Liver (tissue), 9 donors: ENCODE measurements around the gene CRACR2B. TPM values are rescaled to one million over a fixed set of nuclear protein-coding genes. Genes with fewer than 3 reads are reported as not detected.

Experiments used
- DNase-seq: peaks from one replicate; pipeline ENCODE4 v3.0.0-alpha.2; 2017; ENCODE audit warnings: low spot score
- H3K27ac ChIP-seq, 2 donors: one replicate each; pipeline ENCODE4 v1.7.0; 2013; ENCODE audit warnings: inconsistent platforms in 2 of 2, low read length in 2 of 2, control low read depth in 1 of 2, low read depth in 1 of 2, mild to moderate bottlenecking in 1 of 2
- H3K27me3 ChIP-seq, 4 donors: one replicate each; pipeline versions ENCODE4 v1.6.1 to v1.7.0; 2013; ENCODE audit warnings: low read length in 3 of 4, inconsistent platforms in 1 of 4, mild to moderate bottlenecking in 1 of 4, moderate library complexity in 1 of 4; ENCODE audit not compliant: control insufficient read depth in 4 of 4, insufficient read depth in 4 of 4
- H3K36me3 ChIP-seq, 4 donors: one replicate each; pipeline versions ENCODE4 v1.6.1 to v1.7.0; 2013; ENCODE audit warnings: low read length in 3 of 4, mild to moderate bottlenecking in 3 of 4, low read depth in 1 of 4, moderate library complexity in 1 of 4; ENCODE audit not compliant: control insufficient read depth in 4 of 4, insufficient read depth in 3 of 4
- H3K4me1 ChIP-seq, 4 donors: one replicate each; pipeline versions ENCODE4 v1.6.1 to v1.7.0; 2013; ENCODE audit warnings: low read length in 3 of 4, mild to moderate bottlenecking in 3 of 4, moderate library complexity in 1 of 4; ENCODE audit not compliant: control insufficient read depth in 4 of 4, insufficient read depth in 4 of 4
- H3K4me3 ChIP-seq, 3 donors: one replicate each; pipeline versions ENCODE4 v1.6.1 to v1.7.0; 2013; ENCODE audit warnings: low read length in 3 of 3, control low read depth in 1 of 3, low read depth in 1 of 3, mild to moderate bottlenecking in 1 of 3
- H3K9ac ChIP-seq, 2 donors: one replicate each; pipeline ENCODE4 v1.7.0; 2013; ENCODE audit warnings: low read length in 2 of 2, mild to moderate bottlenecking in 2 of 2, moderate library complexity in 2 of 2, control low read depth in 1 of 2, low read depth in 1 of 2
- H3K9me3 ChIP-seq, 4 donors: one replicate each; pipeline versions ENCODE4 v1.6.1 to v1.7.0; 2013; ENCODE audit warnings: low read length in 3 of 4; ENCODE audit not compliant: control insufficient read depth in 4 of 4
- EGR1 ChIP-seq, 2 donors: IDR thresholded peaks; 2 replicates each; pipeline ENCODE4 v1.6.1; 2016 to 2018; ENCODE audit warnings: antibody characterized with exemption in 2 of 2, low read depth in 2 of 2
- FOXA1 ChIP-seq: IDR thresholded peaks from 2 replicates; pipeline ENCODE4 v1.6.1; 2016; ENCODE audit warnings: antibody characterized with exemption
- FOXA2 ChIP-seq: IDR thresholded peaks from 2 replicates; pipeline ENCODE4 v1.6.1; 2016; ENCODE audit warnings: antibody characterized with exemption
- HNF4A ChIP-seq, 2 donors: conservative IDR thresholded peaks; 2 replicates each; pipeline ENCODE4 v1.6.1; 2016; ENCODE audit warnings: antibody characterized with exemption in 2 of 2, mild to moderate bottlenecking in 2 of 2
- HNF4G ChIP-seq: IDR thresholded peaks from 2 replicates; pipeline ENCODE4 v1.6.1; 2016; ENCODE audit warnings: antibody characterized with exemption
- JUND ChIP-seq, 2 donors: IDR thresholded peaks; 2 replicates each; pipeline ENCODE4 v1.6.1; 2016; ENCODE audit warnings: antibody characterized with exemption in 2 of 2
- NR2F2 ChIP-seq: IDR thresholded peaks from 2 replicates; pipeline ENCODE4 v1.6.1; 2016; ENCODE audit warnings: antibody characterized with exemption
- RAD21 ChIP-seq, 2 donors: IDR thresholded peaks; 2 replicates each; pipeline ENCODE4 v1.6.1; 2016; ENCODE audit warnings: antibody characterized with exemption in 2 of 2, mild to moderate bottlenecking in 2 of 2
- RXRA ChIP-seq, 2 donors: IDR thresholded peaks; 2 replicates each; pipeline ENCODE4 v1.6.1; 2017 to 2018; ENCODE audit warnings: antibody characterized with exemption in 2 of 2, mild to moderate bottlenecking in 1 of 2
- SP1 ChIP-seq: IDR thresholded peaks from 2 replicates; pipeline ENCODE4 v1.6.1; 2018; ENCODE audit warnings: antibody characterized with exemption, mild to moderate bottlenecking
- YY1 ChIP-seq: IDR thresholded peaks from 2 replicates; pipeline ENCODE4 v1.6.1; 2016; ENCODE audit warnings: antibody characterized with exemption, mild to moderate bottlenecking
- WGBS: extraction: QIAGEN DNeasy Blood & Tissue Kit; methylation state at CpG from one replicate; pipeline ENCODE4 v1.1.7; 2013; 5-methylcytosine and 5-hydroxymethylcytosine counted together
- polyA plus RNA-seq, 2 donors: library from polyadenylated mRNA; stranded (reverse) in 1 of 2; unstranded in 1 of 2; fragments of 200-250 nt in 1 of 2; fragments of >200 nt in 1 of 2; fragmentation: Nextera tagmentation in 1 of 2; extraction: Ambion mirVana in 1 of 2; gene quantifications; one replicate each; pipeline versions ENCODE4 v1.2.1 to v1.2.3, GENCODE V29; 2013 to 2015
- total RNA-seq, 2 donors: library from RNA; depleted of rRNA; stranded (reverse); fragments of >200 nt; gene quantifications; one replicate each; pipeline ENCODE4 v1.2.3, GENCODE V29; 2014
- TF ChIP-seq, protein P1 (sequence below): fragments of 150-350 bp; IDR thresholded peaks from 2 replicates; pipeline ENCODE4 v1.5.1; 2017; ENCODE audit warnings: improper control_type of control experiment, low read depth, low read length; ENCODE audit not compliant: missing input control
- TF ChIP-seq, protein P2 (sequence below): IDR thresholded peaks from 2 replicates; pipeline ENCODE4 v1.6.1; 2016; ENCODE audit warnings: antibody characterized with exemption
- TF ChIP-seq, protein P3 (sequence below): IDR thresholded peaks from 2 replicates; pipeline ENCODE4 v1.6.1; 2016; ENCODE audit warnings: antibody characterized with exemption
- TF ChIP-seq, protein P4 (sequence below): IDR thresholded peaks from 2 replicates; pipeline ENCODE4 v1.6.1; 2016; ENCODE audit warnings: antibody characterized with exemption, mild to moderate bottlenecking
- TF ChIP-seq, protein P5 (sequence below): IDR thresholded peaks from 2 replicates; pipeline ENCODE4 v1.6.1; 2016; ENCODE audit warnings: antibody characterized with exemption
- donor health status: healthy.
- donor health status: healthy.
- donor health status: healthy.
- donor health status: healthy.
- donor health status: healthy.

The CRACR2B gene
- total and polyA plus RNA-seq, 4 donors, result 0.14 to 2.9 (median 2.2) TPM

DNA sequence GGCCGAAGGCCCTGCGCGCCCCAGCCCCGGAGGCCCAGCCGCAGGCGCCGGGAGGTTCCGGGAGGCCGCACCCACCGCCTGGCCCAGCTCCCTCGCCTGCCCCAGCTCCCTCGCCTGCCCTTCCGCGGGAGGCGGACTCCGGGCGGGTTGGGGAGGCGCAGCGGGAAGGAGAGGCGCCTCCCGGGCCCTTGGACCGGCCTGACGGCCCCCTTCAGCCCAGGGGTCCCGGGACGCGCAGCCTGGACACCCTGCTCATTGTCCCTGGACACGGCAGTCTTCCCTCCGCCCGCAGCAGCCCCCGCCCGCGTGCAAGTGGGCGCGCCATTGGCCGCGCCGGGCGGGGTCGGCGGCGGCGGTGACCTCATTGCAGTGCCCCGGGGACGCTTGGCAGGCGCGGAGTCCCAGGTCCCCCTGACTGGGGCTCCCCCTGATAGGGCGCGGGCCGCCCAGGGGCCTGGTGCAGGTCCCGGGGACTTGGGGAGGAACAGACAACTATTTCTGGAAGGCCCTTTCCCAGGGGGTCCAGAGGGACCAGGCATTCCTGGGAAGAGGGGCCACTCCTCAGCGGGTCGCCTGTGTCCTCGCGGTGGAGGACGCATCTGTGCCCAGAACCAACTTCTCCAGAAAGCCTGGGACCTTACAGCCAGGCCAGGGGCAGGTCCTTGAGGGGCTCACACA is 5.5 kb downstream of the CRACR2B start:
- peak; percentile 65 for DNase-seq
- peak overlapping the region; percentile 28 to 85 (median 57) for H3K4me3 ChIP-seq
- H3K4me1 ChIP-seq, result peaks cover 44 to 77% (median 57%) of the 10 kb centered on the region in 4 donors
- 1% methylated on average over 55 of the region's 55 CpGs for whole genome bisulfite sequencing
- H3K27me3 ChIP-seq, result no peaks in the 10 kb centered on the region
- H3K27ac ChIP-seq, result peak overlapping the region; percentile 90 to 99
- H3K9me3 ChIP-seq, result no peaks in the 10 kb centered on the region
- H3K9ac ChIP-seq, result peak overlapping the region in 1 of 2 donors; percentile 32
- TF ChIP-seq, protein P1, sequence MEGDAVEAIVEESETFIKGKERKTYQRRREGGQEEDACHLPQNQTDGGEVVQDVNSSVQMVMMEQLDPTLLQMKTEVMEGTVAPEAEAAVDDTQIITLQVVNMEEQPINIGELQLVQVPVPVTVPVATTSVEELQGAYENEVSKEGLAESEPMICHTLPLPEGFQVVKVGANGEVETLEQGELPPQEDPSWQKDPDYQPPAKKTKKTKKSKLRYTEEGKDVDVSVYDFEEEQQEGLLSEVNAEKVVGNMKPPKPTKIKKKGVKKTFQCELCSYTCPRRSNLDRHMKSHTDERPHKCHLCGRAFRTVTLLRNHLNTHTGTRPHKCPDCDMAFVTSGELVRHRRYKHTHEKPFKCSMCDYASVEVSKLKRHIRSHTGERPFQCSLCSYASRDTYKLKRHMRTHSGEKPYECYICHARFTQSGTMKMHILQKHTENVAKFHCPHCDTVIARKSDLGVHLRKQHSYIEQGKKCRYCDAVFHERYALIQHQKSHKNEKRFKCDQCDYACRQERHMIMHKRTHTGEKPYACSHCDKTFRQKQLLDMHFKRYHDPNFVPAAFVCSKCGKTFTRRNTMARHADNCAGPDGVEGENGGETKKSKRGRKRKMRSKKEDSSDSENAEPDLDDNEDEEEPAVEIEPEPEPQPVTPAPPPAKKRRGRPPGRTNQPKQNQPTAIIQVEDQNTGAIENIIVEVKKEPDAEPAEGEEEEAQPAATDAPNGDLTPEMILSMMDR, result no peak
- TF ChIP-seq FOXA1 (no peak), YY1 (no peak), RAD21 (IDR thresholded peaks at IDR 0.05) (no peak), RXRA (IDR thresholded peaks at IDR 0.05) (no peak), JUND (IDR thresholded peaks at IDR 0.05) (no peak), NR2F2 (no peak), SP1 (no peak), HNF4G (no peak)
- TF ChIP-seq, protein P2, sequence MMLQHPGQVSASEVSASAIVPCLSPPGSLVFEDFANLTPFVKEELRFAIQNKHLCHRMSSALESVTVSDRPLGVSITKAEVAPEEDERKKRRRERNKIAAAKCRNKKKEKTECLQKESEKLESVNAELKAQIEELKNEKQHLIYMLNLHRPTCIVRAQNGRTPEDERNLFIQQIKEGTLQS, result no peak
- TF ChIP-seq, protein P3, sequence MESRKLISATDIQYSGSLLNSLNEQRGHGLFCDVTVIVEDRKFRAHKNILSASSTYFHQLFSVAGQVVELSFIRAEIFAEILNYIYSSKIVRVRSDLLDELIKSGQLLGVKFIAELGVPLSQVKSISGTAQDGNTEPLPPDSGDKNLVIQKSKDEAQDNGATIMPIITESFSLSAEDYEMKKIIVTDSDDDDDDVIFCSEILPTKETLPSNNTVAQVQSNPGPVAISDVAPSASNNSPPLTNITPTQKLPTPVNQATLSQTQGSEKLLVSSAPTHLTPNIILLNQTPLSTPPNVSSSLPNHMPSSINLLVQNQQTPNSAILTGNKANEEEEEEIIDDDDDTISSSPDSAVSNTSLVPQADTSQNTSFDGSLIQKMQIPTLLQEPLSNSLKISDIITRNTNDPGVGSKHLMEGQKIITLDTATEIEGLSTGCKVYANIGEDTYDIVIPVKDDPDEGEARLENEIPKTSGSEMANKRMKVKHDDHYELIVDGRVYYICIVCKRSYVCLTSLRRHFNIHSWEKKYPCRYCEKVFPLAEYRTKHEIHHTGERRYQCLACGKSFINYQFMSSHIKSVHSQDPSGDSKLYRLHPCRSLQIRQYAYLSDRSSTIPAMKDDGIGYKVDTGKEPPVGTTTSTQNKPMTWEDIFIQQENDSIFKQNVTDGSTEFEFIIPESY, result no peak
- peaks cover 0 to 13% (median 8%) of the 10 kb centered on the region in 4 donors for H3K36me3 ChIP-seq

- DNase-seq, result no peak
- TF ChIP-seq, protein P4, sequence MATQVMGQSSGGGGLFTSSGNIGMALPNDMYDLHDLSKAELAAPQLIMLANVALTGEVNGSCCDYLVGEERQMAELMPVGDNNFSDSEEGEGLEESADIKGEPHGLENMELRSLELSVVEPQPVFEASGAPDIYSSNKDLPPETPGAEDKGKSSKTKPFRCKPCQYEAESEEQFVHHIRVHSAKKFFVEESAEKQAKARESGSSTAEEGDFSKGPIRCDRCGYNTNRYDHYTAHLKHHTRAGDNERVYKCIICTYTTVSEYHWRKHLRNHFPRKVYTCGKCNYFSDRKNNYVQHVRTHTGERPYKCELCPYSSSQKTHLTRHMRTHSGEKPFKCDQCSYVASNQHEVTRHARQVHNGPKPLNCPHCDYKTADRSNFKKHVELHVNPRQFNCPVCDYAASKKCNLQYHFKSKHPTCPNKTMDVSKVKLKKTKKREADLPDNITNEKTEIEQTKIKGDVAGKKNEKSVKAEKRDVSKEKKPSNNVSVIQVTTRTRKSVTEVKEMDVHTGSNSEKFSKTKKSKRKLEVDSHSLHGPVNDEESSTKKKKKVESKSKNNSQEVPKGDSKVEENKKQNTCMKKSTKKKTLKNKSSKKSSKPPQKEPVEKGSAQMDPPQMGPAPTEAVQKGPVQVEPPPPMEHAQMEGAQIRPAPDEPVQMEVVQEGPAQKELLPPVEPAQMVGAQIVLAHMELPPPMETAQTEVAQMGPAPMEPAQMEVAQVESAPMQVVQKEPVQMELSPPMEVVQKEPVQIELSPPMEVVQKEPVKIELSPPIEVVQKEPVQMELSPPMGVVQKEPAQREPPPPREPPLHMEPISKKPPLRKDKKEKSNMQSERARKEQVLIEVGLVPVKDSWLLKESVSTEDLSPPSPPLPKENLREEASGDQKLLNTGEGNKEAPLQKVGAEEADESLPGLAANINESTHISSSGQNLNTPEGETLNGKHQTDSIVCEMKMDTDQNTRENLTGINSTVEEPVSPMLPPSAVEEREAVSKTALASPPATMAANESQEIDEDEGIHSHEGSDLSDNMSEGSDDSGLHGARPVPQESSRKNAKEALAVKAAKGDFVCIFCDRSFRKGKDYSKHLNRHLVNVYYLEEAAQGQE, result no peak
- no peak for TF ChIP-seq HNF4A (conservative IDR thresholded peaks at IDR 0.05)
- TF ChIP-seq, protein P5, sequence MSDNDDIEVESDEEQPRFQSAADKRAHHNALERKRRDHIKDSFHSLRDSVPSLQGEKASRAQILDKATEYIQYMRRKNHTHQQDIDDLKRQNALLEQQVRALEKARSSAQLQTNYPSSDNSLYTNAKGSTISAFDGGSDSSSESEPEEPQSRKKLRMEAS, result no peak
- TF ChIP-seq, protein P1, result no peak
- TF ChIP-seq SP1, result no peak
- TF ChIP-seq, protein P3, result no peak
- no peak for TF ChIP-seq FOXA2
- TF ChIP-seq EGR1 (IDR thresholded peaks at IDR 0.05; ENCODE audit: low read depth in 2 of 2), result no peak
- no peak for TF ChIP-seq RXRA (IDR thresholded peaks at IDR 0.05)
- no peak for TF ChIP-seq NR2F2
- TF ChIP-seq RAD21 (IDR thresholded peaks at IDR 0.05), result no peak
- TF ChIP-seq HNF4G, result no peak
- TF ChIP-seq, protein P2, result no peak
- WGBS, result 35% methylated on average over 9 of the region's 9 CpGs
- peaks cover 40 to 75% (median 56%) of the 10 kb centered on the region in 4 donors for H3K4me1 ChIP-seq
- no peak overlapping the region for H3K9ac ChIP-seq
- H3K36me3 ChIP-seq, result peaks cover 0 to 17% (median 10%) of the 10 kb centered on the region in 4 donors
- H3K4me3 ChIP-seq, result peak overlapping the region in 1 of 3 donors; percentile 85
- H3K9me3 ChIP-seq, result no peaks in the 10 kb centered on the region
- peak overlapping the region; percentile 90 to 99 for H3K27ac ChIP-seq
- no peaks in the 10 kb centered on the region for H3K27me3 ChIP-seq
Observed at GRCh38 chr11:833849-834311, 6.2 kb downstream of the CRACR2B start.
